ENCODE measurements around the gene HPSE2. TPM values are rescaled to one million over a fixed set of nuclear protein-coding genes. Genes with fewer than 3 reads are reported as not detected.

The HPSE2 gene
- polyA plus RNA-seq, 2 of the 4 experiments (the other 2 are of a cell fraction), result not detected

DNA sequence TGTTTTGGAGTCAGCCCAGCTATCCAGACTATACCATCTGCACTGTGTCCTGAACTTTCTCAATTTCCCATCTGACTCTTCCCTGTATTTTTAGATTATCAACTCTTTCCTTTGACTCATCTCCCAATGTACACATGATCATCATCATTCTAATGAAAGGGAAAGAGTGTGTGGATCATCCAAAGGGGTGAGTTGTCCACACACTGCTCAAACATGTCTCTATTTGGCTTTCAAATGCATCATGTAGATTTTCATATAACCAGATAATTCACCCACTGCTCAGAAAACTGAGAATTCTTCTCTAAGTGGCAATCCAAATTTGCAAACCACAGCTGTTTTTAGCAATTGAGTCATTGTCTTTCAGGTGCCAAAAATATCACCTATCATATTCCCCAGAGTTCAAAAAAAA lies 598.7 kb downstream of the HPSE2 start:
- no peaks in the 10 kb centered on the region for H3K9me3 ChIP-seq
- FAIRE-seq (no peak), DNase-seq (ENCODE audit: low read depth in 1 of 2, low spot score in 1 of 2) (no peak), ATAC-seq (no peak)
- TF ChIP-seq, protein P1, sequence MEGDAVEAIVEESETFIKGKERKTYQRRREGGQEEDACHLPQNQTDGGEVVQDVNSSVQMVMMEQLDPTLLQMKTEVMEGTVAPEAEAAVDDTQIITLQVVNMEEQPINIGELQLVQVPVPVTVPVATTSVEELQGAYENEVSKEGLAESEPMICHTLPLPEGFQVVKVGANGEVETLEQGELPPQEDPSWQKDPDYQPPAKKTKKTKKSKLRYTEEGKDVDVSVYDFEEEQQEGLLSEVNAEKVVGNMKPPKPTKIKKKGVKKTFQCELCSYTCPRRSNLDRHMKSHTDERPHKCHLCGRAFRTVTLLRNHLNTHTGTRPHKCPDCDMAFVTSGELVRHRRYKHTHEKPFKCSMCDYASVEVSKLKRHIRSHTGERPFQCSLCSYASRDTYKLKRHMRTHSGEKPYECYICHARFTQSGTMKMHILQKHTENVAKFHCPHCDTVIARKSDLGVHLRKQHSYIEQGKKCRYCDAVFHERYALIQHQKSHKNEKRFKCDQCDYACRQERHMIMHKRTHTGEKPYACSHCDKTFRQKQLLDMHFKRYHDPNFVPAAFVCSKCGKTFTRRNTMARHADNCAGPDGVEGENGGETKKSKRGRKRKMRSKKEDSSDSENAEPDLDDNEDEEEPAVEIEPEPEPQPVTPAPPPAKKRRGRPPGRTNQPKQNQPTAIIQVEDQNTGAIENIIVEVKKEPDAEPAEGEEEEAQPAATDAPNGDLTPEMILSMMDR (IDR thresholded peaks at IDR 0.05), result no peak
- no peak for TF ChIP-seq HEYL (CRISPR knock-in tag; IDR thresholded peaks at IDR 0.05)
- TF ChIP-seq KDM5A (IDR thresholded peaks at IDR 0.05), result no peak
- no peak for TF ChIP-seq MYC (IDR thresholded peaks at IDR 0.05; ENCODE audit: borderline replicate concordance, low read length)
- TF ChIP-seq POLR2A (IDR thresholded peaks at IDR 0.05; ENCODE audit: low read length), result no peak
- TF ChIP-seq, protein P2, sequence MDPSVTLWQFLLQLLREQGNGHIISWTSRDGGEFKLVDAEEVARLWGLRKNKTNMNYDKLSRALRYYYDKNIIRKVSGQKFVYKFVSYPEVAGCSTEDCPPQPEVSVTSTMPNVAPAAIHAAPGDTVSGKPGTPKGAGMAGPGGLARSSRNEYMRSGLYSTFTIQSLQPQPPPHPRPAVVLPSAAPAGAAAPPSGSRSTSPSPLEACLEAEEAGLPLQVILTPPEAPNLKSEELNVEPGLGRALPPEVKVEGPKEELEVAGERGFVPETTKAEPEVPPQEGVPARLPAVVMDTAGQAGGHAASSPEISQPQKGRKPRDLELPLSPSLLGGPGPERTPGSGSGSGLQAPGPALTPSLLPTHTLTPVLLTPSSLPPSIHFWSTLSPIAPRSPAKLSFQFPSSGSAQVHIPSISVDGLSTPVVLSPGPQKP (IDR thresholded peaks at IDR 0.05; ENCODE audit: low read depth, low read length), result no peak
- no peak for TF ChIP-seq FOSB (CRISPR knock-in tag; IDR thresholded peaks at IDR 0.05)
- TF ChIP-seq, protein P3, sequence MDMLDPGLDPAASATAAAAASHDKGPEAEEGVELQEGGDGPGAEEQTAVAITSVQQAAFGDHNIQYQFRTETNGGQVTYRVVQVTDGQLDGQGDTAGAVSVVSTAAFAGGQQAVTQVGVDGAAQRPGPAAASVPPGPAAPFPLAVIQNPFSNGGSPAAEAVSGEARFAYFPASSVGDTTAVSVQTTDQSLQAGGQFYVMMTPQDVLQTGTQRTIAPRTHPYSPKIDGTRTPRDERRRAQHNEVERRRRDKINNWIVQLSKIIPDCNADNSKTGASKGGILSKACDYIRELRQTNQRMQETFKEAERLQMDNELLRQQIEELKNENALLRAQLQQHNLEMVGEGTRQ (IDR thresholded peaks at IDR 0.05), result no peak
- no peak for TF ChIP-seq EHMT2 (IDR thresholded peaks at IDR 0.05; ENCODE audit: low read depth)
- TF ChIP-seq, protein P4, sequence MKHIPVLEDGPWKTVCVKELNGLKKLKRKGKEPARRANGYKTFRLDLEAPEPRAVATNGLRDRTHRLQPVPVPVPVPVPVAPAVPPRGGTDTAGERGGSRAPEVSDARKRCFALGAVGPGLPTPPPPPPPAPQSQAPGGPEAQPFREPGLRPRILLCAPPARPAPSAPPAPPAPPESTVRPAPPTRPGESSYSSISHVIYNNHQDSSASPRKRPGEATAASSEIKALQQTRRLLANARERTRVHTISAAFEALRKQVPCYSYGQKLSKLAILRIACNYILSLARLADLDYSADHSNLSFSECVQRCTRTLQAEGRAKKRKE (CRISPR knock-in tag; IDR thresholded peaks at IDR 0.05; ENCODE audit: low read depth), result no peak
- TF ChIP-seq, protein P5, sequence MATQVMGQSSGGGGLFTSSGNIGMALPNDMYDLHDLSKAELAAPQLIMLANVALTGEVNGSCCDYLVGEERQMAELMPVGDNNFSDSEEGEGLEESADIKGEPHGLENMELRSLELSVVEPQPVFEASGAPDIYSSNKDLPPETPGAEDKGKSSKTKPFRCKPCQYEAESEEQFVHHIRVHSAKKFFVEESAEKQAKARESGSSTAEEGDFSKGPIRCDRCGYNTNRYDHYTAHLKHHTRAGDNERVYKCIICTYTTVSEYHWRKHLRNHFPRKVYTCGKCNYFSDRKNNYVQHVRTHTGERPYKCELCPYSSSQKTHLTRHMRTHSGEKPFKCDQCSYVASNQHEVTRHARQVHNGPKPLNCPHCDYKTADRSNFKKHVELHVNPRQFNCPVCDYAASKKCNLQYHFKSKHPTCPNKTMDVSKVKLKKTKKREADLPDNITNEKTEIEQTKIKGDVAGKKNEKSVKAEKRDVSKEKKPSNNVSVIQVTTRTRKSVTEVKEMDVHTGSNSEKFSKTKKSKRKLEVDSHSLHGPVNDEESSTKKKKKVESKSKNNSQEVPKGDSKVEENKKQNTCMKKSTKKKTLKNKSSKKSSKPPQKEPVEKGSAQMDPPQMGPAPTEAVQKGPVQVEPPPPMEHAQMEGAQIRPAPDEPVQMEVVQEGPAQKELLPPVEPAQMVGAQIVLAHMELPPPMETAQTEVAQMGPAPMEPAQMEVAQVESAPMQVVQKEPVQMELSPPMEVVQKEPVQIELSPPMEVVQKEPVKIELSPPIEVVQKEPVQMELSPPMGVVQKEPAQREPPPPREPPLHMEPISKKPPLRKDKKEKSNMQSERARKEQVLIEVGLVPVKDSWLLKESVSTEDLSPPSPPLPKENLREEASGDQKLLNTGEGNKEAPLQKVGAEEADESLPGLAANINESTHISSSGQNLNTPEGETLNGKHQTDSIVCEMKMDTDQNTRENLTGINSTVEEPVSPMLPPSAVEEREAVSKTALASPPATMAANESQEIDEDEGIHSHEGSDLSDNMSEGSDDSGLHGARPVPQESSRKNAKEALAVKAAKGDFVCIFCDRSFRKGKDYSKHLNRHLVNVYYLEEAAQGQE (IDR thresholded peaks at IDR 0.05), result no peak
- TF ChIP-seq, protein P6, sequence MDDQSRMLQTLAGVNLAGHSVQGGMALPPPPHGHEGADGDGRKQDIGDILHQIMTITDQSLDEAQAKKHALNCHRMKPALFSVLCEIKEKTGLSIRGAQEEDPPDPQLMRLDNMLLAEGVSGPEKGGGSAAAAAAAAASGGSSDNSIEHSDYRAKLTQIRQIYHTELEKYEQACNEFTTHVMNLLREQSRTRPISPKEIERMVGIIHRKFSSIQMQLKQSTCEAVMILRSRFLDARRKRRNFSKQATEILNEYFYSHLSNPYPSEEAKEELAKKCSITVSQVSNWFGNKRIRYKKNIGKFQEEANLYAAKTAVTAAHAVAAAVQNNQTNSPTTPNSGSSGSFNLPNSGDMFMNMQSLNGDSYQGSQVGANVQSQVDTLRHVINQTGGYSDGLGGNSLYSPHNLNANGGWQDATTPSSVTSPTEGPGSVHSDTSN (IDR thresholded peaks at IDR 0.05), result no peak
- TF ChIP-seq, protein P7, sequence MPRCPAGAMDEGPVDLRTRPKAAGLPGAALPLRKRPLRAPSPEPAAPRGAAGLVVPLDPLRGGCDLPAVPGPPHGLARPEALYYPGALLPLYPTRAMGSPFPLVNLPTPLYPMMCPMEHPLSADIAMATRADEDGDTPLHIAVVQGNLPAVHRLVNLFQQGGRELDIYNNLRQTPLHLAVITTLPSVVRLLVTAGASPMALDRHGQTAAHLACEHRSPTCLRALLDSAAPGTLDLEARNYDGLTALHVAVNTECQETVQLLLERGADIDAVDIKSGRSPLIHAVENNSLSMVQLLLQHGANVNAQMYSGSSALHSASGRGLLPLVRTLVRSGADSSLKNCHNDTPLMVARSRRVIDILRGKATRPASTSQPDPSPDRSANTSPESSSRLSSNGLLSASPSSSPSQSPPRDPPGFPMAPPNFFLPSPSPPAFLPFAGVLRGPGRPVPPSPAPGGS (IDR thresholded peaks at IDR 0.05), result no peak
- H3K4me1 ChIP-seq, result no peaks in the 10 kb centered on the region
- POLR2A ChIA-PET, result no interaction called here
- CTCF ChIA-PET, result no interaction called here
- no peak overlapping the region for H3K4me3 ChIP-seq
- no peak overlapping the region for H3K4me2 ChIP-seq
- no peak overlapping the region for H3K27ac ChIP-seq

DNA sequence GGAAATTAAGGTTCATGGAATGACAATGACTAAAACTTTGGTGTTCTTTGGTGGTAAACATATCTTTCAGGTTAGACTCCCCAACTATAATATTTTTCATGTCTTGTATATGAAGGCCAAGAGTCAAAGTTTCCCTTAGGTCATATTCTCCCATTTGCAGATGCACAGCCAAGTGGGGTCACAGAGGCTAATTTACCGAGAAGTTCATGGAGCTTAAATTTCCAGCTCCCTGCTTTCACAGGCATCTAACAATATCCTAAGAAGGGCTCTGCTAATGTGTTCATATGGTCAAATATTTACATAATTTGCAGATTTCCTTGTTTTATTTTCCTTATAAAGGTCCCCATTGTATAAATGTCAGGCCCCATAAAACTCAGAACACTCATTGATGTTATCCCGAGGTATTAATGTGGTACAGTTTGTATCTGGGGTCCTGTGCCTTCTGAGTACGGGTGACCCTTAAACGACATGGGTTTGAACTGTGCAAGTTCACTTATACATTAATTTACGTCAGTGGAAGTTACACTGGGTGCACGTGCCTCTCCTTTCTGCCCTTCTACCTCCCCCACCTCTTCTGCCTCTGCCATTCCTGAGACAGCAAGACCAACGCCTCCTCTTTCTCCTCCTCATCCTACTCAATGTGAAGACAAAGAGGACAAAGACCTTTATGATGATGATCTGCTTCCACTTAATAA lies 603.0 kb downstream of the HPSE2 start:
- FAIRE-seq, result no peak
- H3K9me3 ChIP-seq, result no peaks in the 10 kb centered on the region
- WGBS (ENCODE audit: missing lambda C conversion rate), result 7% methylated on average over 7 of the region's 7 CpGs
- ChIA-PET POLR2A (no interaction called here), CTCF (no interaction called here)
- no peak overlapping the region for H3K4me3 ChIP-seq
- no peak overlapping the region for H3K4me2 ChIP-seq
- H3K4me1 ChIP-seq, result no peaks in the 10 kb centered on the region
- H3K27ac ChIP-seq, result no peak overlapping the region
- no peak for DNase-seq (ENCODE audit: low read depth in 1 of 2, low spot score in 1 of 2)
- ATAC-seq, result no peak
- no peak for TF ChIP-seq NFE2L2 (conservative IDR thresholded peaks at IDR 0.05; ENCODE audit: low read length)
- TF ChIP-seq, protein P2 (IDR thresholded peaks at IDR 0.05; ENCODE audit: low read depth, low read length), result no peak
- TF ChIP-seq, protein P7 (IDR thresholded peaks at IDR 0.05), result no peak
- TF ChIP-seq HOXA7 (CRISPR knock-in tag; IDR thresholded peaks at IDR 0.05), result no peak
- no peak for TF ChIP-seq CBX8 (IDR thresholded peaks at IDR 0.05)
- TF ChIP-seq FOSL2 (IDR thresholded peaks at IDR 0.05), result no peak
- no peak for TF ChIP-seq FOSL2 (CRISPR knock-in tag; IDR thresholded peaks at IDR 0.05)
- TF ChIP-seq RARB (CRISPR knock-in tag; IDR thresholded peaks at IDR 0.05), result no peak
- TF ChIP-seq, protein P1 (IDR thresholded peaks at IDR 0.05), result no peak
- no peak for TF ChIP-seq HDAC2 (IDR thresholded peaks at IDR 0.05)

All from A549 (cell line).